ENCODE measurements around the gene BGLAP.
"Not testable (repeated sequence)": the region's sequence is repeated elsewhere in the genome, so short reads cannot be mapped to it uniquely, and the experiment has no call there.

Gene BGLAP

GRCh38 chr1:156241926-156242325, at the start of gene BGLAP:
TSS of gene BGLAP (plus strand) at chr1:156242184. CDS start at chr1:156242232, 48 bp downstream.
- no peak for DNase-seq (ENCODE audit: low read depth, low spot score)

- no peak for DNase-seq (ENCODE audit: low read depth, low spot score)
Observed at GRCh38 chr1:156193208-156193487, 48.8 kb upstream of the BGLAP start.

- peak; percentile 99 for DNase-seq (ENCODE audit: low read depth, low spot score)
Observed at GRCh38 chr1:156193488-156194299, 48.3 kb upstream of the BGLAP start, which contains the start of gene SLC25A44. TSS of gene SLC25A44 (plus strand) at chr1:156194104. CDS start at chr1:156199848, 5,744 bp downstream.

GRCh38 chr1:156194300-156194652, 47.7 kb upstream of the BGLAP start:
- DNase-seq (ENCODE audit: low read depth, low spot score) = no peak

- DNase-seq (ENCODE audit: low read depth, low spot score) = no peak
Observed at GRCh38 chr1:156195853-156196252, 46.1 kb upstream of the BGLAP start.

- DNase-seq (ENCODE audit: low read depth, low spot score) = no peak
Observed at GRCh38 chr1:156196445-156196844, 45.5 kb upstream of the BGLAP start.

GRCh38 chr1:156198831-156199349, 43.1 kb upstream of the BGLAP start:
- DNase-seq (ENCODE audit: low read depth, low spot score) = no peak

GRCh38 chr1:156200044-156200443, 41.9 kb upstream of the BGLAP start:
- DNase-seq (ENCODE audit: low read depth, low spot score) = no peak

GRCh38 chr1:156203331-156203730, 38.7 kb upstream of the BGLAP start:
- DNase-seq (ENCODE audit: low read depth, low spot score) = no peak

- no peak for DNase-seq (ENCODE audit: low read depth, low spot score)
Observed at GRCh38 chr1:156204686-156205085, 37.3 kb upstream of the BGLAP start.

- DNase-seq (ENCODE audit: low read depth, low spot score) = no peak
Observed at GRCh38 chr1:156211243-156211642, 30.7 kb upstream of the BGLAP start.

GRCh38 chr1:156212130-156212529, 29.9 kb upstream of the BGLAP start:
- no peak for DNase-seq (ENCODE audit: low read depth, low spot score)

- DNase-seq (ENCODE audit: low read depth, low spot score) = peak; percentile 93
Observed at GRCh38 chr1:156212833-156213643, 28.9 kb upstream of the BGLAP start, which contains the start of gene PMF1. TSS of gene PMF1 (plus strand) at chr1:156213007. CDS start at chr1:156213016, 9 bp downstream.

- DNase-seq (ENCODE audit: low read depth, low spot score) = no peak
Observed at GRCh38 chr1:156213644-156213966, 28.4 kb upstream of the BGLAP start.

GRCh38 chr1:156214024-156214748, 27.8 kb upstream of the BGLAP start:
- DNase-seq (ENCODE audit: low read depth, low spot score) = no peak

GRCh38 chr1:156216361-156217086, 25.5 kb upstream of the BGLAP start:
- DNase-seq (ENCODE audit: low read depth, low spot score) = not testable (repeated sequence)

GRCh38 chr1:156217871-156218270, 24.1 kb upstream of the BGLAP start:
- no peak for DNase-seq (ENCODE audit: low read depth, low spot score)

- no peak for DNase-seq (ENCODE audit: low read depth, low spot score)
Observed at GRCh38 chr1:156220226-156220625, 21.8 kb upstream of the BGLAP start.

- no peak for DNase-seq (ENCODE audit: low read depth, low spot score)
Observed at GRCh38 chr1:156221986-156222692, 19.8 kb upstream of the BGLAP start.

- no peak for DNase-seq (ENCODE audit: low read depth, low spot score)
Observed at GRCh38 chr1:156225677-156226014, 16.3 kb upstream of the BGLAP start.

GRCh38 chr1:156226116-156226538, 15.9 kb upstream of the BGLAP start:
- no peak for DNase-seq (ENCODE audit: low read depth, low spot score)

Data from smooth muscle cell of the brain vasculature (primary cell).